CD4-positive, alpha-beta T cell treated with Interleukin-21 for 1 hour (primary cell): Measurements from ENCODE around the gene AKAP13.
"Not testable (repeated sequence)": the region's sequence is repeated elsewhere in the genome, so short reads cannot be mapped to it uniquely, and the experiment has no call there.

ENCODE experiments used
- DNase-seq: peaks from one replicate; pipeline ENCODE4 v3.0.0-alpha.2; 2020

The AKAP13 gene

GRCh38 chr15:85380217-85380811, at the start of gene AKAP13:
Gene AKAP13 (plus strand): TSS chr15:85380603. CDS start chr15:85485721, 105,118 bp downstream.
- DNase-seq: peak; percentile 98

GRCh38 chr15:85330901-85331588, 49.4 kb upstream of the AKAP13 start:
- DNase-seq: peak; percentile 78

DNA sequence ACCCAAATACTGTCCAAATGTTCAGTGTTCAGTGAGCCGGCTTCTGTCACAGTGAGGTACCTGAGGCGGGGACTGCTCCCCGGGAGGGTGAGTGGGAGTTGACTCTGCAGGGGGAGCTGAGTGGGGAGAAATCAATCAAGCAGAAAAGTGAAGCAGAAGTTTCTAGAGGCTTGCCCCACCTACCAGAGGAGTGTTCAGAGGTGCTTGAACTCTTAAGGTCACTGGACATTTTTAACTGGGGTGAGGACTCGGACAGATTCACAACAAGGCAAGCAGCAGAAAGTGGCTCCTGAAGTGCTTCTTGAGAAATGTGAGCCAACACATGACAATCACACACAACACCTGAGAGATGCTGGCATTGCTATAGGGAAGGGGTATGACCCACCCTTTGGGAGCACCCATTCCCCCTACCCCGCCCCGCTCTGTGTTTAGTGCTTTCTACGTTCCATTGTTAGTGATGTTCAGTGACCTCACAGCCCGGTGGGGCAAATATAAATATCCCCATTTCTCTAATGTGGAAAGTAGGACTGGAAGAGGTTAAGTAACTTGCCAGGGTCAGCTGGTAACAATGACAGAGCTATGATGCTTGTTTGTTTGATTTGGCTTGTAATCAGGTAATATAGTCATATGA, 48.6 kb upstream of the AKAP13 start:
- DNase-seq: no peak

DNA sequence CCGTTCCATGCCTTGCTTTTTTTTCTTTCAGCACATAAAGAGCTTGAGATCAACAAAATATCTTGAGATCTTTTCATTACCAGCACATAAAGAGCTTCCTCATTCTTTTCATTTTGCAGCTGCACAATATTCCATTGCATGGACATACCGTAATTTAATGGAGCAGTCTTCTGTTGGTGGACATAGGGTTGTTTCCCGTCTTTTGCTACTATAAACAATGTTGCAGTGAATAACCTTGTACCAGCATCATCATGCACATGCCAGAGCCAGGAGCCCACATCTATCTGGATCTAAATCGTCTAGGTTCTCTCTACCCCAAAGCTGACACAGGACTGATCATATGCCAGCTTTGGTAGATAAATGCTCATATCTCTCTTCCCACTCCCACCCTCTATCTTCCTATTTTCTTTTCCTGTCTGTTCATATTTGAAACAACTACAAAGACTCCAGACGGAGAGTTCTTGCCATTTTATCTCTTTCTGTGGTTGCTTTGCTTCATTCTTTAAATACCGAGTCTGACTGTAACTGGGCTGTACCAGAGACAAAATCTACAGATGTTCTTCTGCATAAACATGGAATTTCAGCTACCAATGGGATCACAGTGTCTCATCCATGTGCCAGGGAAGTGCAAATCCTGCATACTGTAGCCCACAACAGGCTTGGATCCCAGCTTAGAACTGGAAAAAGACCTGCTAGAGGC, 47.1 kb upstream of the AKAP13 start:
- no peak for DNase-seq

GRCh38 chr15:85334241-85334640, 46.2 kb upstream of the AKAP13 start:
- DNase-seq: no peak

- DNase-seq: no peak
Observed at GRCh38 chr15:85335193-85335942, 45.0 kb upstream of the AKAP13 start.

DNA sequence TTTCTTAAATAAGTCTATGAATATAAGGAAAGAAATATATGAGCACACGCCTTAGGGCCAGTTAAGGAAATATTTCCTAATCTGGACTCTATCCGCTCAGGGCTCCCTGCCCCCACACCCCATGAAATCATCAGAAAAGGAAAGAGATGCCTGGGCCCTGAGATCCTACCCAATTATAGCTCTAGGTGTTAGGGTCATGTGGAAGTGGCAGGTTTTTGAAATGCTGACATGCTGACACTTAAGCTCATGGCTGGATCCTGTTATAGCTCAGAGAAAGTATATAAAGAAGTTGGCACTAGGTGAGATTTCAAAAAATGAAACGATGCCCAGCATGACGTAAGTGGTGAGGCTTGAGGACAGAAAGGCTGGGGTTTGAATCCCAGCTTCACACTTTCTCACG, 43.5 kb upstream of the AKAP13 start:
- no peak for DNase-seq

DNA sequence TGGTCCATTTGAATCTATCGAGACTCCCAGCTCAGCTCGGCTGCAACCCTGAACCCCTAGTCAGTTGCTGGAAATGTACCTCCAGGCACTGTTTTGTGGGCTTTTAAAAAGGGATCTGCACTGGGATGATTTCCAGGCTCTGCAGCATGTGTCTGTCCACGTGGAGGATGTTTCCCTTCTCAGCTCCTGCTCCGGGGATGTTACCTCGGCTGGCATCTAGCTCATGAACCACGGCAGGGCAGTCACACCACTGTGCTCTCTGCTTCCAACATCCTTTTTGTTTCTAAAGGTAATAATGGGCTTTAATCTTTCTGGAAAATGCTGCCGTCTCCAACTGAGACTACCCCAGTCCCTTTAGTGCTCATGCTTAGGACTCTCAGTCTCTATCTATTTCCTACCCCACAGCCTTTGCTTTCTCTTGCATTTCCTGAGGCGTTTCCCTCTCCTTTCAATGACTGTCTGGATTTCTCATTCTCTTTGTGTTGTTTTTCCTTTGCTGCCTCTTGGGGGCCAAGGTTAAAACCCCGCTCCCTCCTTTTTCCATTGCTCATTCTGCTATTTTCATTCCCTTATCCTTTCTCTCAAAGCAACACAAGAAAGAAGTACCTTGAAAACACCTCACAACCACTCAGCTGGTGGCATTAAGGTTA, 42.9 kb upstream of the AKAP13 start:
- no peak for DNase-seq

DNA sequence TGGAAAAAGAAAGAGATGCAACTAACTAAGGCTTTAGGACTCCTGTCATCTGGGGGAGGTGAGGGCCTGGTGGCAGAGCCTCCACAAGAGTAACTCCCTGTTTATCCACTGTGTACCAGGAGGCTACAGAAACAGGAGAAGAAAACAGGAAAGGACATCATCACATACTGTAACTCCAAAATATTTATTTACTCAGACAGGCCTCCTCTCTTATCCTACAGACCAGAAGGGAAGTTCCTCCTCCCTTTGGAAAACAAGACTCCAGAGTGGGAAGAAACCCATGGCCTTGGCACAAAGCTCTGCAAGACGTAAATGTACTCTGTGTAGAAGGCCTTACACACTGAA, 40.1 kb upstream of the AKAP13 start:
- no peak for DNase-seq

GRCh38 chr15:85340852-85341251, 39.6 kb upstream of the AKAP13 start:
- DNase-seq: no peak

- not testable (repeated sequence) for DNase-seq
Observed at GRCh38 chr15:85342163-85342562, 38.2 kb upstream of the AKAP13 start.

DNA sequence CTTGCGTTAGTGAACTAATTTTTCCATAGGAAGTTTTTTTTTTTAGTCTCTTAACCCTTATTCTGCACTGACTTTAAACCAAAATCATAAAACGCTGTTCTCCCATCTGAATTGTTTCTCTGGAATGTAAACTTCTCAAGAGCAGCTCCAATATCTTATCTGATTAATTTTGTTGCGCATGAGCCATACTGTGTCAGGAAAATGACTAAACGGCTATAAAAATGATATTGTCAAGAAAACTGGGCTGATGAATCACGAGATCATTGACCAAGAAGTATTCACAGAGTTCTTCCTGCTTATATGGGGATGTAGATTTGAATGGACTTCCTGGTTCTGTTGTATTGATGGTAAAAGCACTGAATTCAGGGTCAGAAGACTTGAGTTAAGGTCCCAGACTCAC, 37.0 kb upstream of the AKAP13 start:
- DNase-seq: not testable (repeated sequence)

GRCh38 chr15:85344241-85344640, 36.2 kb upstream of the AKAP13 start:
- not testable (repeated sequence) for DNase-seq

DNA sequence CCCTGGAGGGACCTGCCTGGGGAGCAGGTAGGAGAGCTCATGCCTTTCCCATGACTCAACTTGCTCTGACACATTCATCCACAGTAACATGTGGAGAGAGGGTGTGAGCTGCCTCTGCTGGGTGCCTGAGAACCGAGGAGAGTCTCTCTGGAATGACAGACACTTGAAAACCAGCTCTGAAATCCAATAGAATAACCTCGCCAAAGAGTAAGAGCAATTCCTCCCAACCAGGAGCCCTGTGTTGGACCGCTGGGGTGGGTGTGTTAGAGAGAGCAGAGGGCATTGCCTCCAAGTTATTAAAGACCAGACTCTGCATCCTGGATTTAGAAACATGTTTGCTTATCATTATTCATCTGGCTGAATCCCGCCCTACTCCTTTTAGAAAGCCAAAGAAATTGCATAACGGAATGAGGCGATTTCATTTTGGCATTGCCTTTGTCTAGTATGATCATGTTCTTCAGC, 35.7 kb upstream of the AKAP13 start:
- DNase-seq: not testable (repeated sequence)

- DNase-seq: not testable (repeated sequence)
Observed at GRCh38 chr15:85345196-85345918, 35.0 kb upstream of the AKAP13 start.

DNA sequence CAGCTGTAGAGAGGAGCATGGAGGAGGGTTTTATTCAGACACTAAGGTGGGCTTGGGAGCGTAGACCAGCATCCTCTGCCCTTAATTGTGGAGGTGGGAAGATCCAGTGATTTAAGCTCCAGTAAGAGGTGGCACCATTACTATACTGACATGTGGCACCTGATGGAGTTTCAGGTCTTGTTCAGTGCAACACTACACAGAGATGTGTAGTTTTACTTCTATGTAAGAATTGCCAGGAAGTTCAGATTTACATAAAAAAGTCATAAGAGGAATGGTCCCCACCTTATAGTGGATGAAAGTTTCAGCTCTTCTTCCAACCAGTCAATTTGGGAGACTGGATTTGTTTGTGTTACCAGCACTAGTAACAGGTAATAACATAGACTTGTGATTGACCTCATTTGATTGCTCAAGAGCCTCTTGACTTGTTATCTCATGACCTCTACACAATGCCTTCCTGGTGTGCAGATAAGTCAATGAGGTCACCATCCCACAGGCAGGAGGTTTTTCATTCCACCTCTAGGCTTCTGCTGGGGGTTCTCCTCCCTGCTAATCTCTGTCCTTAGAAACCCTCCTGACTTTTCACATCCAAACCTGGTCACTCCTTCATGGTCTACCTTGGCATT, 33.8 kb upstream of the AKAP13 start:
- not testable (repeated sequence) for DNase-seq

- not testable (repeated sequence) for DNase-seq
Observed at GRCh38 chr15:85347264-85348047, 32.9 kb upstream of the AKAP13 start.

DNA sequence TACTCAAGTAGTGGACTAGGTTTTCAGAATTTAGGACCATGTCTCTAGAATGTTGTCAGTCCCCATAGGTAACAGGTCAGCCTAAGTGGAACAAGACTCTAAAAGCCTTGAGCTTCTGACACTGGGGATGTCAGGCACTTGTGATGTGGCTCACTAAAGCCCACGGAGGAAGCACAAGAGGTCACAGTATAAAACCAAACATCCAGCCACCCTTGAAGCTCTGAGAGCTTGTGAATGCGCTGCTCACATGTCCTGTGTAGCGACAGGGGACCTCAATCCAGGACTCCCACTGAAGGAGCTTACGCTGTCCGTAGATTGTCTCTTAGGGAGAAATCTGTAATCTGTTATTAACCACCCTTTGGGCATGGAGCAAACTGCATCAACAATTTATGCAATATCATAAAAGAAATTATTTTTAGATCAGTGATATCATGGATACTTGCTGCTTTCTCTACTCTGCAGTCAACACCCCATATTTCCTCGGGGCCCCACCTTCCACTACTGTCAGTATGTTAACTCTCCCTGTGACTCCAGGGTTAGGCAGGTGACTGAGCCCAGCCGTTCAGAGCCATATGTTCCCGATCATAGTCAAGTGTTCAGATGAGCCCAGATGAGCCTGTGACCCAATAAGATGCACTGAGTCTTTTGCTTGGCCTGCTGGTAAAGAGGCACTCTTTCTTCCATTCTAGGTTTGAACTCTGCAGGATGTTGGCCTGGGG, 32.2 kb upstream of the AKAP13 start:
- not testable (repeated sequence) for DNase-seq

- DNase-seq: not testable (repeated sequence)
Observed at GRCh38 chr15:85349062-85349461, 31.3 kb upstream of the AKAP13 start.

DNA sequence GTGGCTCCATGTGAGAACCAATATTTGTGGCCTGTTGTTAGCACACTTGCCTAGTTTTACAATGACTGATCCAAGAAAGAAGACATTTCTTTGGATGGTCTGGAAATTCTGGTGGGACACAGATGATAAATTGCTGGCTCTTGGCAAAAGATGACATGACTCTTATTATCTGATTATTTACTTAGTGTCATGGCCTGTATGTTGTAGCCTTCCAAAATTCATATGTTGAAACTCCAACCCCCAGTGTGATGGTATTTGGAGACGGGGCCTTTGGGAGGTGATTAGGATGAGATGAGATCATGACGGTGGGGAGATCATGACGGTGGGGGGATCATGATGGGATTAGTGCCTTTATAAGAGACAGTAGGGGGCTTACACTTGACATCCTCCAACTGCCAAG, 30.0 kb upstream of the AKAP13 start:
- DNase-seq: no peak
